Peyer's patch (tissue), 4 donors: ENCODE results near the gene NDUFS6.

Source experiments
- POLR2A ChIP-seq, 2 donors: fragments of 450-650 bp; IDR thresholded peaks; one replicate each; pipeline ENCODE4 v1.5.1; 2017; ENCODE audit warnings: antibody characterized with exemption in 2 of 2, mild to moderate bottlenecking in 2 of 2, moderate library complexity in 2 of 2
- TF ChIP-seq, protein P1 (sequence below), 6 experiments: fragments of 450-650 bp in 4 of 6; fragments of 200-600 bp in 2 of 6; sonication (generic) in 1 of 6; IDR thresholded peaks; one replicate each; pipeline ENCODE4 v1.5.1; 2017 to 2019; ENCODE audit warnings: antibody characterized with exemption in 6 of 6, mild to moderate bottlenecking in 3 of 6, moderate library complexity in 1 of 6

DNA sequence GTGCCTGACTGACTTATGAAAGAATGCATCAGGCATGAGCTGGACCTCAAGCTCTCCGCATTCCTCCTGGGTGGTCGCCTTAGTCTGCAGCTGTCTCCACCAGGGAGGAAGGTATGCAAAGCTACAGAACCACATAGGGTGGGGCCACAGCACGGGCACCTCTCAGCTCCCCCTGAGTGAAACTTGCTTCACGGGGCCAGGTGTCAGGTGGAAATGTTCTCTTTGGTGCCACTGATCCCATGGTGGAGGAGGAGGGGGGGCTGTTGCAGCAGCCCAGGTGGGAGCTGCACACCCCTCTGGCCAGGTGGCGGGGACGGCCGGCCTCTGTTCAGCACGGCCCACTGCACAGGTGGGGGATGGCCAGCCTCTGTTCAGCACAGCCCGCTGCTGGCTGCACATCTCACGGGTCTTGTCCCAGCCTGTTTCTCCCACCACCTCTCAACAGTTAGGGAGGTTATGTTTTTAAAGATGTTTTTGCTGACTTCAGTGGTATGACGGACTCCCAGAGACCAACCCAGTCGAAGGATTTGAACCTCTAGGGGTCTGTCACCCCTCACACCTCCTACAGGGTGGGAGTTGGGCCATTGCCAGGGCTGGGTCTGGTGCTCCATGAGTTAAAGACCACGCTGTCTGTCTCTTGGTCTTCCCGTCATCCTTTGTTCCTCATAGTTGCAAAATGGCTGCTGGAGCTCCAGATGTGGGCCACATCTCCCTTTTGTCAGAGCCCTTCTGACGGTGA is 35.9 kb upstream of the NDUFS6 start:
- TF ChIP-seq, protein P1, sequence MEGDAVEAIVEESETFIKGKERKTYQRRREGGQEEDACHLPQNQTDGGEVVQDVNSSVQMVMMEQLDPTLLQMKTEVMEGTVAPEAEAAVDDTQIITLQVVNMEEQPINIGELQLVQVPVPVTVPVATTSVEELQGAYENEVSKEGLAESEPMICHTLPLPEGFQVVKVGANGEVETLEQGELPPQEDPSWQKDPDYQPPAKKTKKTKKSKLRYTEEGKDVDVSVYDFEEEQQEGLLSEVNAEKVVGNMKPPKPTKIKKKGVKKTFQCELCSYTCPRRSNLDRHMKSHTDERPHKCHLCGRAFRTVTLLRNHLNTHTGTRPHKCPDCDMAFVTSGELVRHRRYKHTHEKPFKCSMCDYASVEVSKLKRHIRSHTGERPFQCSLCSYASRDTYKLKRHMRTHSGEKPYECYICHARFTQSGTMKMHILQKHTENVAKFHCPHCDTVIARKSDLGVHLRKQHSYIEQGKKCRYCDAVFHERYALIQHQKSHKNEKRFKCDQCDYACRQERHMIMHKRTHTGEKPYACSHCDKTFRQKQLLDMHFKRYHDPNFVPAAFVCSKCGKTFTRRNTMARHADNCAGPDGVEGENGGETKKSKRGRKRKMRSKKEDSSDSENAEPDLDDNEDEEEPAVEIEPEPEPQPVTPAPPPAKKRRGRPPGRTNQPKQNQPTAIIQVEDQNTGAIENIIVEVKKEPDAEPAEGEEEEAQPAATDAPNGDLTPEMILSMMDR (IDR thresholded peaks at IDR 0.05) = no peak
- TF ChIP-seq POLR2A (IDR thresholded peaks at IDR 0.05) = no peak
